ENCODE results near the gene PKNOX2.
A peak's percentile ranks its signal among the peaks of the same experiment; 100 is the strongest.
"Not testable (repeated sequence)": the region's sequence is repeated elsewhere in the genome, so short reads cannot be mapped to it uniquely, and the experiment has no call there.

Gene PKNOX2

DNA sequence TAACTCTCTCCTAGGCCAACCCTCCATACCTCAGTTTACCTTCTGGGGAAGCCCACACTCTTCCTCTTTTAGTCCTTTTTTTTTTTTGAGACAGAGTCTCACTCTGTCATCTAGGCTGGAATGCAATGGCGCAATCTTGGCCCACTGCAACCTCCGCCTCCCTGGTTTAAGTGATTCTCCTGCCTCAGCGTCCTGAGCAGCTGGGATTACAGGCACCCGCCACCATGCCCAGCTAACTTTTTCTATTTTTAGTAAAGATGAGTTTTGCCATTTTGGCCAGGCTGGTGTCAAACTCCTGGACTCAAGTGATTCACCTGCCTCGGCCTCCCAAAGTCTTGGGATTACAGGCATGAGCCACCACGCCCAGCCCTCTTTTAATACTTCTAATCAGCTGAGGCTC lies 58.6 kb downstream of the PKNOX2 start:
- H3K36me3 ChIP-seq (ENCODE audit: control insufficient read depth in 2 of 2, insufficient read depth in 2 of 2, low read length in 2 of 2); H3K4me3 ChIP-seq (ENCODE audit: low read length in 2 of 2); H3K27ac ChIP-seq (ENCODE audit: low read length); H3K4me1 ChIP-seq (ENCODE audit: control insufficient read depth, insufficient read depth, low read length); H3K9ac ChIP-seq (ENCODE audit: low read length in 2 of 2); H3K27me3 ChIP-seq (ENCODE audit: control insufficient read depth in 1 of 2, insufficient read depth in 2 of 2, low read length in 2 of 2); H3K9me3 ChIP-seq (ENCODE audit: control insufficient read depth in 2 of 2, low read length in 2 of 2): not testable (repeated sequence)

- no peaks in the 10 kb centered on the region for H3K36me3 ChIP-seq (ENCODE audit: control insufficient read depth in 2 of 2, insufficient read depth in 2 of 2, low read length in 2 of 2)
- no peak overlapping the region for H3K4me3 ChIP-seq (ENCODE audit: low read length in 2 of 2)
- no peaks in the 10 kb centered on the region for H3K27me3 ChIP-seq (ENCODE audit: control insufficient read depth in 1 of 2, insufficient read depth in 2 of 2, low read length in 2 of 2)
- peaks cover 7% of the 10 kb centered on the region for H3K4me1 ChIP-seq (ENCODE audit: control insufficient read depth, insufficient read depth, low read length)
- peak overlapping the region; percentile 37 for H3K27ac ChIP-seq (ENCODE audit: low read length)
- peak overlapping the region in 1 of 2 donors; percentile 36 for H3K9ac ChIP-seq (ENCODE audit: low read length in 2 of 2)
- H3K9me3 ChIP-seq (ENCODE audit: control insufficient read depth in 2 of 2, low read length in 2 of 2), result no peaks in the 10 kb centered on the region
Measured at GRCh38 chr11:125223901-125224361, 59.4 kb downstream of the PKNOX2 start.

GRCh38 chr11:125224391-125225021 lies 60.0 kb downstream of the PKNOX2 start:
- Histone ChIP-seq H3K27ac (ENCODE audit: low read length) (peak overlapping the region; percentile 37), H3K27me3 (ENCODE audit: control insufficient read depth in 1 of 2, insufficient read depth in 2 of 2, low read length in 2 of 2) (no peaks in the 10 kb centered on the region), H3K9ac (ENCODE audit: low read length in 2 of 2) (peak overlapping the region in 1 of 2 donors; percentile 36), H3K4me3 (ENCODE audit: low read length in 2 of 2) (no peak overlapping the region), H3K36me3 (ENCODE audit: control insufficient read depth in 2 of 2, insufficient read depth in 2 of 2, low read length in 2 of 2) (no peaks in the 10 kb centered on the region), H3K4me1 (ENCODE audit: control insufficient read depth, insufficient read depth, low read length) (peaks cover 7% of the 10 kb centered on the region), H3K9me3 (ENCODE audit: control insufficient read depth in 2 of 2, low read length in 2 of 2) (no peaks in the 10 kb centered on the region)

GRCh38 chr11:125225401-125225800 lies 60.9 kb downstream of the PKNOX2 start:
- Histone ChIP-seq H3K4me1 (ENCODE audit: control insufficient read depth, insufficient read depth, low read length) (peaks cover 7% of the 10 kb centered on the region), H3K4me3 (ENCODE audit: low read length in 2 of 2) (no peak overlapping the region), H3K27me3 (ENCODE audit: control insufficient read depth in 1 of 2, insufficient read depth in 2 of 2, low read length in 2 of 2) (no peaks in the 10 kb centered on the region), H3K9me3 (ENCODE audit: control insufficient read depth in 2 of 2, low read length in 2 of 2) (no peaks in the 10 kb centered on the region), H3K27ac (ENCODE audit: low read length) (no peak overlapping the region), H3K9ac (ENCODE audit: low read length in 2 of 2) (no peak overlapping the region), H3K36me3 (ENCODE audit: control insufficient read depth in 2 of 2, insufficient read depth in 2 of 2, low read length in 2 of 2) (no peaks in the 10 kb centered on the region)

GRCh38 chr11:125226031-125226430 lies 61.5 kb downstream of the PKNOX2 start:
- no peaks in the 10 kb centered on the region for H3K36me3 ChIP-seq (ENCODE audit: control insufficient read depth in 2 of 2, insufficient read depth in 2 of 2, low read length in 2 of 2)
- H3K4me1 ChIP-seq (ENCODE audit: control insufficient read depth, insufficient read depth, low read length), result peaks cover 7% of the 10 kb centered on the region
- no peak overlapping the region for H3K27ac ChIP-seq (ENCODE audit: low read length)
- H3K4me3 ChIP-seq (ENCODE audit: low read length in 2 of 2), result no peak overlapping the region
- no peak overlapping the region for H3K9ac ChIP-seq (ENCODE audit: low read length in 2 of 2)
- H3K9me3 ChIP-seq (ENCODE audit: control insufficient read depth in 2 of 2, low read length in 2 of 2), result no peaks in the 10 kb centered on the region
- no peaks in the 10 kb centered on the region for H3K27me3 ChIP-seq (ENCODE audit: control insufficient read depth in 1 of 2, insufficient read depth in 2 of 2, low read length in 2 of 2)

- no peak overlapping the region for H3K9ac ChIP-seq (ENCODE audit: low read length in 2 of 2)
- no peaks in the 10 kb centered on the region for H3K9me3 ChIP-seq (ENCODE audit: control insufficient read depth in 2 of 2, low read length in 2 of 2)
- H3K27me3 ChIP-seq (ENCODE audit: control insufficient read depth in 1 of 2, insufficient read depth in 2 of 2, low read length in 2 of 2), result no peaks in the 10 kb centered on the region
- no peaks in the 10 kb centered on the region for H3K36me3 ChIP-seq (ENCODE audit: control insufficient read depth in 2 of 2, insufficient read depth in 2 of 2, low read length in 2 of 2)
- no peak overlapping the region for H3K4me3 ChIP-seq (ENCODE audit: low read length in 2 of 2)
- H3K4me1 ChIP-seq (ENCODE audit: control insufficient read depth, insufficient read depth, low read length), result peaks cover 7% of the 10 kb centered on the region
- H3K27ac ChIP-seq (ENCODE audit: low read length), result no peak overlapping the region
Measured at GRCh38 chr11:125226706-125227105, 62.2 kb downstream of the PKNOX2 start.

GRCh38 chr11:125227151-125227550 lies 62.6 kb downstream of the PKNOX2 start:
- no peak overlapping the region for H3K4me3 ChIP-seq (ENCODE audit: low read length in 2 of 2)
- H3K9ac ChIP-seq (ENCODE audit: low read length in 2 of 2), result no peak overlapping the region
- no peaks in the 10 kb centered on the region for H3K27me3 ChIP-seq (ENCODE audit: control insufficient read depth in 1 of 2, insufficient read depth in 2 of 2, low read length in 2 of 2)
- no peaks in the 10 kb centered on the region for H3K36me3 ChIP-seq (ENCODE audit: control insufficient read depth in 2 of 2, insufficient read depth in 2 of 2, low read length in 2 of 2)
- no peak overlapping the region for H3K27ac ChIP-seq (ENCODE audit: low read length)
- H3K9me3 ChIP-seq (ENCODE audit: control insufficient read depth in 2 of 2, low read length in 2 of 2), result no peaks in the 10 kb centered on the region
- H3K4me1 ChIP-seq (ENCODE audit: control insufficient read depth, insufficient read depth, low read length), result peaks cover 7% of the 10 kb centered on the region

DNA sequence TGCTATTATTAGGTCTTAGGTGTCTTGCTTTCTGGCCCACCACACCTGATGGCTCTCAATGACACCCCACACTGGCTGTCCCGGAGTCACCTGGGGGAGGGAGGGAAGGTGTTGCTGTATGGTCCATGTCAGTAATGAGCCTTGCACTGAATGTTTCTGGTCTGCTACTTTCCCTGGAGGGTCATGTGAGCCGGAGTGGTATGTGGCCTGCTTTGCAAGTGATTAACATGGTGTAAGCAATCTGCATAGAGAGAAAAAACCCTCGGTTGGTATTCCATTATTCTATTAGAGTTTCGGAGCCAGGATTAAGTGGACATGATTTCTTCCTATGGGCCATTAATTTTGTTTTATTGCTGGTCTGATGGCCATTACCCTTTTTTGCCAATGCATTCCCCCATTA lies 63.9 kb downstream of the PKNOX2 start:
- H3K27me3 ChIP-seq (ENCODE audit: control insufficient read depth in 1 of 2, insufficient read depth in 2 of 2, low read length in 2 of 2), result no peaks in the 10 kb centered on the region

GRCh38 chr11:125228993-125229392 lies 64.4 kb downstream of the PKNOX2 start:
- no peaks in the 10 kb centered on the region for H3K27me3 ChIP-seq (ENCODE audit: control insufficient read depth in 1 of 2, insufficient read depth in 2 of 2, low read length in 2 of 2)
- H3K4me3 ChIP-seq (ENCODE audit: low read length in 2 of 2), result no peak overlapping the region
- H3K9ac ChIP-seq (ENCODE audit: low read length in 2 of 2), result no peak overlapping the region
- H3K27ac ChIP-seq (ENCODE audit: low read length), result no peak overlapping the region
- peaks cover 3% of the 10 kb centered on the region for H3K4me1 ChIP-seq (ENCODE audit: control insufficient read depth, insufficient read depth, low read length)
- no peaks in the 10 kb centered on the region for H3K9me3 ChIP-seq (ENCODE audit: control insufficient read depth in 2 of 2, low read length in 2 of 2)
- H3K36me3 ChIP-seq (ENCODE audit: control insufficient read depth in 2 of 2, insufficient read depth in 2 of 2, low read length in 2 of 2), result no peaks in the 10 kb centered on the region

More for the DNA sequence above, 63.9 kb downstream of the PKNOX2 start:
- Histone ChIP-seq H3K4me3 (ENCODE audit: low read length in 2 of 2) (no peak overlapping the region), H3K27ac (ENCODE audit: low read length) (no peak overlapping the region), H3K9ac (ENCODE audit: low read length in 2 of 2) (no peak overlapping the region), H3K4me1 (ENCODE audit: control insufficient read depth, insufficient read depth, low read length) (peaks cover 7% of the 10 kb centered on the region), H3K9me3 (ENCODE audit: control insufficient read depth in 2 of 2, low read length in 2 of 2) (no peaks in the 10 kb centered on the region), H3K36me3 (ENCODE audit: control insufficient read depth in 2 of 2, insufficient read depth in 2 of 2, low read length in 2 of 2) (no peaks in the 10 kb centered on the region)

DNA sequence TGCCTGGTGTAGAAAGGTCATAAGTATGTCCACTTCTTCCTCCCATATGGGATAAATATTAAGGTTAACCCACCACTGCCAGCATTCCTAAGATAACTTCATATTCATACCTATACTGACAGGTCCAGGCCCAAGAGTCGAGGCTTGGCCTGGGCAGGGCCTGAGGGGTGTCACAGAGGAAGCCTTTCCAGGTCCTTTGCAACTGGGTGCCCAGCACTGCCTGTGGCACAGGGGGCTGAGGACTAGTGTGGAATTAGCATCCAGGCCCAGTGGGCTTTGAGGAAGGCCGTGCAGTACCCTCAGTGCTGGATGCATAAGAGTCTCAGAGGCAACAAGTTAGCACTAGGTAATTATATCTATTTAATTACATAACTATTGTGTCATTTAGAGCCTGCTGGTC lies 65.4 kb downstream of the PKNOX2 start:
- no peaks in the 10 kb centered on the region for H3K27me3 ChIP-seq (ENCODE audit: control insufficient read depth in 1 of 2, insufficient read depth in 2 of 2, low read length in 2 of 2)
- H3K4me3 ChIP-seq (ENCODE audit: low read length in 2 of 2), result no peak overlapping the region
- H3K27ac ChIP-seq (ENCODE audit: low read length), result no peak overlapping the region
- no peak overlapping the region for H3K9ac ChIP-seq (ENCODE audit: low read length in 2 of 2)
- no peaks in the 10 kb centered on the region for H3K4me1 ChIP-seq (ENCODE audit: control insufficient read depth, insufficient read depth, low read length)
- H3K36me3 ChIP-seq (ENCODE audit: control insufficient read depth in 2 of 2, insufficient read depth in 2 of 2, low read length in 2 of 2), result no peaks in the 10 kb centered on the region
- H3K9me3 ChIP-seq (ENCODE audit: control insufficient read depth in 2 of 2, low read length in 2 of 2), result no peaks in the 10 kb centered on the region

DNA sequence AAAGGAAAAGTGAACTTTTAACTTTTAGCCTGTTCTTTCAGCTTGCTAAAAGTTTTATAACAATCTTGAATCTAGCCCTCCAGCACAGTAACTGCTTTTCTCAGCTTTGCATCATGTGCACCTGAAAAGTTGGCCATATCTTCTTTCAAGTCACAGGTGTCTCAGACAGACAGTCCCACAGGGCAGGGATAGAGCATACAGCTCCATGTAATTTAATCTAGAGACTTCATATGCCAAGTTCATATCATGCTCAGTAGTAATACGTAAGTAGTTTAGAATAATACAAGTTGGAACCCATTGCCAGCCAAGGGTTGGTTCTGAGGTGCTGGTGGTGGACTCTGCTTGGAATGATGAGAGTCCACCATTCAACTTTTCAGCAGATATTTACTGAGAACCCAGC lies 68.6 kb downstream of the PKNOX2 start:
- H3K36me3 ChIP-seq (ENCODE audit: control insufficient read depth in 2 of 2, insufficient read depth in 2 of 2, low read length in 2 of 2), result peaks cover 0 to 2% of the 10 kb centered on the region in 2 donors
- H3K4me1 ChIP-seq (ENCODE audit: control insufficient read depth, insufficient read depth, low read length), result no peaks in the 10 kb centered on the region
- peaks cover 2 to 5% of the 10 kb centered on the region in 2 donors for H3K9me3 ChIP-seq (ENCODE audit: control insufficient read depth in 2 of 2, low read length in 2 of 2)
- H3K27me3 ChIP-seq (ENCODE audit: control insufficient read depth in 1 of 2, insufficient read depth in 2 of 2, low read length in 2 of 2), result no peaks in the 10 kb centered on the region
- no peak overlapping the region for H3K4me3 ChIP-seq (ENCODE audit: low read length in 2 of 2)
- no peak overlapping the region for H3K9ac ChIP-seq (ENCODE audit: low read length in 2 of 2)
- H3K27ac ChIP-seq (ENCODE audit: low read length), result no peak overlapping the region

All from stomach smooth muscle (tissue), 2 donors.